Fibroblast of pulmonary artery (primary cell): ENCODE results near the gene CA12.

Source experiments
- DNase-seq: peaks from one replicate; pipeline ENCODE4 v3.0.0-alpha.2; 2010; ENCODE audit warnings: low read depth
- H3K4me3 ChIP-seq: replicated peaks from 2 replicates; pipeline ENCODE4 v1.5.1; 2011; ENCODE audit warnings: low read depth, mild to moderate bottlenecking, control low read depth, low read length, moderate library complexity
- TF ChIP-seq, protein P1 (sequence below): IDR thresholded peaks from 2 replicates; pipeline ENCODE4 v1.5.1; 2011; ENCODE audit warnings: mild to moderate bottlenecking, control low read depth, low read length, inconsistent platforms; ENCODE audit errors: missing control alignments

Gene CA12

DNA sequence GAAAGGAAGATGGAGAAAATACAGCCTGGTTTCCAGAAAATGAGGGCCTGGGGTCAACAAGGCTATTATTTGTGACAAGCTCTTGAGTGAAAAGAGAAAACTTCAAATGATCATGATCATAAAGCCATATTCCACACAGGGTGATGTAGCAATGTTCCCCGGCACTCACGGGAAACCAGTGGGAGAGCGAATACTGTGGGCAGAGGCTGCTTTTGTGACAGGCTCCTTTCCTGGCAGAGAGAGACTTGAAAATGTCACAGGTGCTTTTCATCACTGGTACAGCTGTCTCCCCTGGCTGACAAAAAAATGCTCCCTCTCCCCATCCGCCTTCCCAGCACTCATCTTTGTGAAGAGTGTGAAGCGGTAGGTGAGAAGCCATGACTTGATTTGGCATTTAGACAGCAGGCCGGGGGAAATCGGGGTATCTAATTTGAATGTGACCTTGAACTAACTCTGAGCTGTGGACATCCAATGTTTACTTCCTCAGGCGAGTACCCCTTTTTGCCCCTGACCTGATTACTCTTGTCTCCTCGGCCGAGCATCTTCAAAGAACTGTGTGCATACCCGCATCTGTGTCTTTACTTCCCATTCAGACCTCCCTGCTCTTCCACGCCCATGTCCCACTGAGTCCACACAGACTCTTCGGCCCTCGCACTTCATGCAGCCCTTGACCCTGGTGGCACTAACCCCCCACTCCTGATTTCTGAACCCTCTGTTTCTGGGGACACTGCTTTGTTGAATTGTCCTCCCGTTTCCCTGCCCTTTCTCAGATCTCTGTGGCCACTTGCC lies 23.2 kb downstream of the CA12 start:
- TF ChIP-seq, protein P1, sequence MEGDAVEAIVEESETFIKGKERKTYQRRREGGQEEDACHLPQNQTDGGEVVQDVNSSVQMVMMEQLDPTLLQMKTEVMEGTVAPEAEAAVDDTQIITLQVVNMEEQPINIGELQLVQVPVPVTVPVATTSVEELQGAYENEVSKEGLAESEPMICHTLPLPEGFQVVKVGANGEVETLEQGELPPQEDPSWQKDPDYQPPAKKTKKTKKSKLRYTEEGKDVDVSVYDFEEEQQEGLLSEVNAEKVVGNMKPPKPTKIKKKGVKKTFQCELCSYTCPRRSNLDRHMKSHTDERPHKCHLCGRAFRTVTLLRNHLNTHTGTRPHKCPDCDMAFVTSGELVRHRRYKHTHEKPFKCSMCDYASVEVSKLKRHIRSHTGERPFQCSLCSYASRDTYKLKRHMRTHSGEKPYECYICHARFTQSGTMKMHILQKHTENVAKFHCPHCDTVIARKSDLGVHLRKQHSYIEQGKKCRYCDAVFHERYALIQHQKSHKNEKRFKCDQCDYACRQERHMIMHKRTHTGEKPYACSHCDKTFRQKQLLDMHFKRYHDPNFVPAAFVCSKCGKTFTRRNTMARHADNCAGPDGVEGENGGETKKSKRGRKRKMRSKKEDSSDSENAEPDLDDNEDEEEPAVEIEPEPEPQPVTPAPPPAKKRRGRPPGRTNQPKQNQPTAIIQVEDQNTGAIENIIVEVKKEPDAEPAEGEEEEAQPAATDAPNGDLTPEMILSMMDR, result no peak
- H3K4me3 ChIP-seq, result no peak overlapping the region
- DNase-seq, result no peak

DNA sequence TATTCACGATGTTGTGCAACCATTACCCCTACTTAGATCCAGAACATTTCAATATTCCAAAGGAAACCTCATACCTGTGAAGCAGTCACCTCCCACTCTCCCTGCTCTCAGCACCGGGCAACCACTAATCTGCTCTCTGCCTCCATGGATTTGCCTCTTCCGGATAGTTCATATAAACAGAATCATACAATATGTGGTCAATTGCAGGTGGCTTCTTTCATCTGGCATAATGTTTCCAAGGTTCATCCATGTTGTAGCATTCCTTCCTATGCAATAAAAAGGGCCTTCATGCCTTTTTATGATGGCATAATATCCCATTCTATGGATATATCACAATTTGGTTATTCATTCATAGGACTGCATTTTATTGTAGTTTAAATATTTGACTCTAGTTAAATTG lies 23.9 kb downstream of the CA12 start:
- TF ChIP-seq, protein P1, result no peak
- H3K4me3 ChIP-seq, result no peak overlapping the region
- DNase-seq, result no peak

- H3K4me3 ChIP-seq, result no peak overlapping the region
- TF ChIP-seq, protein P1, result no peak
- DNase-seq, result no peak
Measured at GRCh38 chr15:63357061-63357460, 24.6 kb downstream of the CA12 start.

GRCh38 chr15:63354821-63355650 lies 26.6 kb downstream of the CA12 start:
- TF ChIP-seq, protein P1, result no peak
- no peak overlapping the region for H3K4me3 ChIP-seq
- DNase-seq, result no peak

GRCh38 chr15:63353887-63354286 lies 27.8 kb downstream of the CA12 start:
- DNase-seq, result no peak
- TF ChIP-seq, protein P1, result no peak
- H3K4me3 ChIP-seq, result no peak overlapping the region

GRCh38 chr15:63353261-63353660 lies 28.4 kb downstream of the CA12 start:
- no peak overlapping the region for H3K4me3 ChIP-seq
- no peak for DNase-seq
- TF ChIP-seq, protein P1, result no peak
